ENCODE results near the gene GPR37L1. TPM values are rescaled to one million over a fixed set of nuclear protein-coding genes. Genes with fewer than 3 reads are reported as not detected.

The GPR37L1 gene
- polyA plus RNA-seq, 6 donors from 2014 or later: 0.10 to 0.50 (median 0.37) TPM; not detected in 3

DNA sequence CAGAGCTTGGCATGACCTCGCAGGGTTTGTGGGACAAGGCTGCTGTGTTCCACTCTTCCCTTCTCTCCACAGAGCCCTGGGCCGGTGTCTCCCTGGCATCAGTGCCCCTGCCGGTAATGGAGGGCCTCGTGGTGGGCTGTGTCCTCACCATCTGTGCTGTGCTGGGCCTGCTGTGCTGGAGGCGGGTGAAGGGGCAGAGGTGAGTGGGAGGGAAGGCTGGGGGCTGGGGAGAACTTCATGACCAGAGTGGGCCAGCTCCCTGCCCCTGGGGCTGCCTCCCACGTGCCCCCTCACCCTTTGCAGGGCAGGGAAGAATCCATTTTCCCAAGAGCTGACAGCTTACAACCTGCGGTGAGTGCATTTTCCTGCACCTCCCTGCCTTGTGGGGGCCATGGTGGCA, 58.9 kb downstream of the GPR37L1 start:
- H3K36me3 Mint-ChIP-seq: no peaks in the 10 kb centered on the region

DNA sequence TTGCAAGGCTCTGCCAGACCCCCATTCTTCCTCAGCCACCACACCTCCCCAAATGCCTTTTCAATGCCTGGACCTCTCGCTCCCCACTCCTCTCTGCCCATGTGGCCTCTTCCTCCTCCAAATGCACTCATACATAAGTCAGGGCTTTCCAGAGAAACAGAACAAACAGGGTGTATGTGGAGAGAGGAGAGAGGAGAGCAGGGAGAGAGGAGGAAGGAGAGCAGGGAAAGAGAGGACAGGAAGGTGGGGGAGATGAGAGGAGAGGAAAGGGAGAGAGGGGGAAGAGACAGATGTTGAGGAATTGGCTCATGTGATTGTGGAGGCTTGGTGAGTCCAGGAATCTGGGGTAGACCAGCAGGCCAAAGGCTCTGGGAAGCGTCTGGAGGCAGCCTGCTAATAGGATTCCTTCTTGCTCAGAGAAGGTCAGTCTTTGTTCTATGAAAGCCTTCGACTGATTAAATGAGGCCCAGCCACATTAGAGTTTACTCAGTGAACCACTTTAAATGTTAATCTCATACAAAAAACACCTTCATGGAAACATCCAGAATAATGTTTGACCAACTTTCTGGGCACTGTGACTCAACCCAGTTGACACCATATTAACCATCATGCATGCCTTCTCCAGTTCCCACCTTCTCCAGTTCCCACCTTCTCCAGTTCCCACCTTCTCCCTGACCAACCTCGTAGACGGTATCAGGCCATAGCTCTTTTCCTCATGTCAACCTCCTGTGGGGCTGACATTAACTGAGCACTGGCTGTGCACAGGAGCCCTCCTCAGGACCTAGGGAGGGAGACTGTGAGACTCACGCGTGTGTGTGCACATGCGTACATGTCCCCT, 59.5 kb downstream of the GPR37L1 start:
- Mint-ChIP-seq H3K4me3 (peak overlapping the region in 1 of 8 donors; percentile 78), H3K36me3 (no peaks in the 10 kb centered on the region), H3K27me3 (peaks cover 17 to 62% (median 55%) of the 10 kb centered on the region in 3 donors), H3K27ac (no peak overlapping the region), H3K9me3 (no peaks in the 10 kb centered on the region), H3K4me1 (peaks cover 13 to 25% (median 15%) of the 10 kb centered on the region in 3 donors)
- DNase-seq (no peak), ATAC-seq (ENCODE audit: low read depth in 2 of 2) (no peak)

More for the DNA sequence above, 58.9 kb downstream of the GPR37L1 start:
- Mint-ChIP-seq H3K4me1 (peaks cover 13 to 25% (median 15%) of the 10 kb centered on the region in 3 donors), H3K27ac (no peak overlapping the region), H3K9me3 (no peaks in the 10 kb centered on the region), H3K27me3 (peaks cover 17 to 55% (median 48%) of the 10 kb centered on the region in 3 donors), H3K4me3 (no peak overlapping the region)
- ATAC-seq (ENCODE audit: low read depth in 2 of 2) (no peak), DNase-seq (no peak)

Other genes starting within 250 kb of the GPR37L1 start
- not detected for gene SHISA4, start 234.0 kb upstream of the GPR37L1 start, polyA plus RNA-seq (ENCODE audit: low read depth in 6 of 6)
- not detected for gene LMOD1, start 176.4 kb upstream of the GPR37L1 start, polyA plus RNA-seq (ENCODE audit: low read depth in 6 of 6)
- 10 to 100 TPM; 16.4 to 33.2 (median 24.4) TPM for gene TIMM17A, start 167.4 kb upstream of the GPR37L1 start, polyA plus RNA-seq (ENCODE audit: low read depth in 6 of 6)
- gene RNPEP, start 140.3 kb upstream of the GPR37L1 start, polyA plus RNA-seq (ENCODE audit: low read depth in 6 of 6): 10 to 100 TPM; 28.2 to 50.0 (median 34.7) TPM
- gene ELF3, start 112.3 kb upstream of the GPR37L1 start, polyA plus RNA-seq (ENCODE audit: low read depth in 6 of 6): under 1 TPM in 1 of 6 donors, not detected in 5; 0.30 TPM
- 10 to 100 TPM in 5 of 6 donors, 1 to 10 TPM in 1; 7.3 to 18.0 (median 11.7) TPM for gene ARL8A, start 21.8 kb downstream of the GPR37L1 start, polyA plus RNA-seq (ENCODE audit: low read depth in 6 of 6)
- 10 to 100 TPM; 19.0 to 41.5 (median 22.9) TPM for gene PTPN7, start 37.7 kb downstream of the GPR37L1 start, polyA plus RNA-seq (ENCODE audit: low read depth in 6 of 6)
- gene LGR6, start 70.9 kb downstream of the GPR37L1 start, polyA plus RNA-seq (ENCODE audit: low read depth in 6 of 6): under 1 TPM in 1 of 6 donors, not detected in 5; 0.22 TPM
- gene UBE2T, start 219.0 kb downstream of the GPR37L1 start, polyA plus RNA-seq (ENCODE audit: low read depth in 6 of 6): 10 to 100 TPM in 3 of 6 donors, 1 to 10 TPM in 3; 4.6 to 11.2 (median 9.3) TPM
- gene PPP1R12B, start 225.8 kb downstream of the GPR37L1 start, polyA plus RNA-seq (ENCODE audit: low read depth in 6 of 6): 10 to 100 TPM in 1 of 6 donors, 1 to 10 TPM in 4, not detected in 1; 2.3 to 13.5 (median 6.6) TPM